Breast epithelium (tissue), 4 donors: ENCODE data around the gene SYNE2. TPM values are rescaled to one million over a fixed set of nuclear protein-coding genes. Genes with fewer than 3 reads are reported as not detected.

Experiments used
- DNase-seq, 2 donors: peaks; one replicate each; pipeline ENCODE4 v3.0.0-alpha.2; 2019; ENCODE audit warnings: low spot score in 2 of 2
- H3K27ac ChIP-seq, 2 donors: fragments of 200-600 bp; sonication (generic) in 1 of 2; one replicate each; pipeline ENCODE4 v1.5.1; 2016 to 2019; ENCODE audit warnings: mild to moderate bottlenecking in 1 of 2
- H3K27me3 ChIP-seq, 2 donors: fragments of 200-600 bp; sonication (generic) in 1 of 2; one replicate each; pipeline versions ENCODE4 v1.5.1 to v1.6.0; 2017 to 2019; ENCODE audit warnings: control low read depth in 1 of 2, mild to moderate bottlenecking in 1 of 2
- H3K36me3 ChIP-seq: fragments of 200-600 bp; one replicate; pipeline ENCODE4 v1.5.1; 2019
- H3K4me1 ChIP-seq, 2 donors: fragments of 200-600 bp; sonication (generic); one replicate each; pipeline ENCODE4 v1.5.1; 2016 to 2019; ENCODE audit warnings: control low read depth in 1 of 2
- H3K4me3 ChIP-seq, 3 donors: fragments of 200-600 bp; sonication (generic); 1 replicate in 2 of 3; 2 replicates in 1 of 3; pipeline ENCODE4 v1.5.1; 2016 to 2019; ENCODE audit warnings: mild to moderate bottlenecking in 3 of 3, moderate library complexity in 2 of 3
- H3K9me3 ChIP-seq, 2 donors: fragments of 200-600 bp; sonication (generic) in 1 of 2; one replicate each; pipeline ENCODE4 v1.5.1; 2016 to 2019; ENCODE audit warnings: control low read depth in 1 of 2
- POLR2A ChIP-seq: fragments of 450-650 bp; IDR thresholded peaks from one replicate; pipeline ENCODE4 v1.6.1; 2016; ENCODE audit warnings: antibody characterized with exemption, mild to moderate bottlenecking, moderate library complexity
- POLR2AphosphoS5 ChIP-seq, 3 donors: sonication (generic); formaldehyde crosslinking; IDR thresholded peaks; one replicate each; pipeline ENCODE4 v1.6.1; 2017; ENCODE audit warnings: antibody characterized with exemption in 3 of 3
- intact Hi-C: fragments of 100-400 bp; cut with DNase I; formaldehyde crosslinking; loops from one replicate; pipeline ENCODE4 v1.15.1; 2023; ENCODE audit warnings: low total_unique reads
- total RNA-seq, 3 donors: library from RNA; depleted of rRNA; stranded (reverse); fragments of >200 nt; gene quantifications; one replicate each; pipeline ENCODE4 v1.1.0, GENCODE V29; 2016
- TF ChIP-seq, protein P1 (sequence below), 3 donors: fragments of 450-650 bp; IDR thresholded peaks; one replicate each; pipeline ENCODE4 v1.5.1; 2016 to 2017; ENCODE audit warnings: antibody characterized with exemption in 3 of 3, mild to moderate bottlenecking in 3 of 3, moderate library complexity in 3 of 3

Gene SYNE2
- total RNA-seq, 3 donors from 2014 or later: 81.4 to 308 (median 303) TPM

DNA sequence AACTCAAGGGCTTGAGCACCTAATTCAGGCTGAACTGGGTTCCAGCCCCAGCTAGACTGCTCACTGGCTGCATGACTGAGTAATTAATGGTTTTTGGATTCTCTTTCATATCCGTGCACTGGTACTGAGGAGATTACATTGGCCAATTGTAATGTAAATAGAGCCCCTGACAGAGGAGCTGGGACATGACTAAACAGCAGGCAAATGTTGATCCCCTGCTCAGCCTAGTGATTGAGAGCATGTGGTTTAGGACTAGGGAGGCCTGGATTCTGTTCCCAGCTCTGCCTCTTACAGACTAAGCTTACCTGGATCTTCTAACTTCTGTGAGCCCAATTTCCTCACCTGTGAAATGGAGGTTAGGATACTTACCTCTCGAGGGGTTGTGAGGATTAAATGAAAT is 237.1 kb downstream of the SYNE2 start:
- H3K27me3 ChIP-seq: no peaks in the 10 kb centered on the region
- TF ChIP-seq, protein P1, sequence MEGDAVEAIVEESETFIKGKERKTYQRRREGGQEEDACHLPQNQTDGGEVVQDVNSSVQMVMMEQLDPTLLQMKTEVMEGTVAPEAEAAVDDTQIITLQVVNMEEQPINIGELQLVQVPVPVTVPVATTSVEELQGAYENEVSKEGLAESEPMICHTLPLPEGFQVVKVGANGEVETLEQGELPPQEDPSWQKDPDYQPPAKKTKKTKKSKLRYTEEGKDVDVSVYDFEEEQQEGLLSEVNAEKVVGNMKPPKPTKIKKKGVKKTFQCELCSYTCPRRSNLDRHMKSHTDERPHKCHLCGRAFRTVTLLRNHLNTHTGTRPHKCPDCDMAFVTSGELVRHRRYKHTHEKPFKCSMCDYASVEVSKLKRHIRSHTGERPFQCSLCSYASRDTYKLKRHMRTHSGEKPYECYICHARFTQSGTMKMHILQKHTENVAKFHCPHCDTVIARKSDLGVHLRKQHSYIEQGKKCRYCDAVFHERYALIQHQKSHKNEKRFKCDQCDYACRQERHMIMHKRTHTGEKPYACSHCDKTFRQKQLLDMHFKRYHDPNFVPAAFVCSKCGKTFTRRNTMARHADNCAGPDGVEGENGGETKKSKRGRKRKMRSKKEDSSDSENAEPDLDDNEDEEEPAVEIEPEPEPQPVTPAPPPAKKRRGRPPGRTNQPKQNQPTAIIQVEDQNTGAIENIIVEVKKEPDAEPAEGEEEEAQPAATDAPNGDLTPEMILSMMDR (IDR thresholded peaks at IDR 0.05): no peak
- no peak for TF ChIP-seq POLR2AphosphoS5 (IDR thresholded peaks at IDR 0.05)
- no peak for TF ChIP-seq POLR2A
- no peak for DNase-seq
- no peak overlapping the region for H3K27ac ChIP-seq
- no peaks in the 10 kb centered on the region for H3K36me3 ChIP-seq
- no peaks in the 10 kb centered on the region for H3K9me3 ChIP-seq
- no peak overlapping the region for H3K4me3 ChIP-seq
- intact Hi-C loops: no loop called here
- no peaks in the 10 kb centered on the region for H3K4me1 ChIP-seq

DNA sequence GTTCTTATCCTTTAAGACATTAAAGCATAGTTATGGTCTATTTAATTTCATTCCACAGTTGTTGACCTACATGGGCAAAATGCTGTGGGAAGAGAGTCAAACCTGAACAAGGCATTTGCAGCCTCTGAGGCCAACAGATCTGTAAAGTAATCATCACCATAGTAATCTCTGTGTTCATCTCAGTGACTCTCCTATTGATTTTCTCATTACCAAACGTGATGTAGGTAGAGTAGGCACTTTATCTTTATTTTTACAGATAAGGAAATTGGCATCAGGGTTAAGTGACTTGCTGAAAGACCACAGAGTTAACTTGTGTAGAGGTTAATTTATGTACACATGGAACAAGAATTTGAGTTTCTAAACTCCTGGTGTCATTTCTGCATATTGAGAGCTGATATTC is 238.4 kb downstream of the SYNE2 start:
- Histone ChIP-seq H3K9me3 (no peaks in the 10 kb centered on the region), H3K27me3 (no peaks in the 10 kb centered on the region), H3K27ac (no peak overlapping the region), H3K4me1 (no peaks in the 10 kb centered on the region), H3K36me3 (no peaks in the 10 kb centered on the region), H3K4me3 (no peak overlapping the region)
- intact Hi-C loops: no loop called here
- TF ChIP-seq POLR2AphosphoS5 (IDR thresholded peaks at IDR 0.05) (no peak), POLR2A (no peak)
- TF ChIP-seq, protein P1 (IDR thresholded peaks at IDR 0.05): no peak
- no peak for DNase-seq

DNA sequence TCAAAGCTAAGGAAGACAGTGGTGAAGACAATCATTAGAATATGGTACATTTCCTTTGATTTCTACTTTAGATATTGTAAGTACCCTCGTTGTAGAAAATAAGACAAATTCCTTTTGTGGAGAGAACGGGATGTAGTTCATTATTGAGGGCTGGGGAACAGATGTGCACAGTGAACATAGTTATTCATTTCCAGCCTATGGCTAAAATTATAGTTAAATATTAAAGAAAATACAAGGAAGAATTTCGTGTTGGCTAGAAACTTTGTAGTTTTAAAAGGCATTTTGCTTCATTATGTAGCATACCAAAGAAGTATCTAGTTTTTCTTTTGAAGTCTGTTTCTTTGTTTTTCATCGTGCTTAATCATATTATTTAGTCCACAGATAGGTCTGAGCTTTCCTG is 239.5 kb downstream of the SYNE2 start:
- no peaks in the 10 kb centered on the region for H3K9me3 ChIP-seq
- DNase-seq: no peak
- TF ChIP-seq POLR2AphosphoS5 (IDR thresholded peaks at IDR 0.05) (no peak), POLR2A (no peak)
- TF ChIP-seq, protein P1 (IDR thresholded peaks at IDR 0.05): no peak
- intact Hi-C loops: no loop called here
- H3K27ac ChIP-seq: no peak overlapping the region
- H3K4me1 ChIP-seq: no peaks in the 10 kb centered on the region
- H3K27me3 ChIP-seq: no peaks in the 10 kb centered on the region
- no peak overlapping the region for H3K4me3 ChIP-seq
- no peaks in the 10 kb centered on the region for H3K36me3 ChIP-seq

DNA sequence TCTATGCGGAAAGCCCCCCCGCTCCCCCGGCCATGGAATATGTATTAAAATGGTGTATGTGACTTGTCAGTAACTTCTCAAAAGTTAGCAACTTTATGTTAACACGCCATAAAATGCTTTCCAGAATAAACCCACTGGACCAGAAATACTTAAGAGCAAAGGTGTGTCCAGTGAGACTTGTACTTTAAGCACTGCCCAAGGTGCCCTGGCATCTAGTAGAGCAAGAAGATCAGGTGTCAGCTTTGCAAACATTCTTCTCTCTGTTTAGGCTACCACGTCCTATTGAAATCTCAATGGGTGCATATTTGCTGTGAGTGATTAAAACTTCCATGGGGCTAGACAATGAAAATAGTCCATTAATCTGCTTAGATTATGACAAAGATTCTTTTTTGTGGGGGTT is 240.1 kb downstream of the SYNE2 start:
- H3K36me3 ChIP-seq: peaks cover 3% of the 10 kb centered on the region
- no peaks in the 10 kb centered on the region for H3K4me1 ChIP-seq
- TF ChIP-seq, protein P1 (IDR thresholded peaks at IDR 0.05): no peak
- no peak for TF ChIP-seq POLR2AphosphoS5 (IDR thresholded peaks at IDR 0.05)
- TF ChIP-seq POLR2A: no peak
- intact Hi-C loops: no loop called here
- H3K9me3 ChIP-seq: no peaks in the 10 kb centered on the region
- no peak overlapping the region for H3K4me3 ChIP-seq
- DNase-seq: no peak
- no peaks in the 10 kb centered on the region for H3K27me3 ChIP-seq
- H3K27ac ChIP-seq: no peak overlapping the region

DNA sequence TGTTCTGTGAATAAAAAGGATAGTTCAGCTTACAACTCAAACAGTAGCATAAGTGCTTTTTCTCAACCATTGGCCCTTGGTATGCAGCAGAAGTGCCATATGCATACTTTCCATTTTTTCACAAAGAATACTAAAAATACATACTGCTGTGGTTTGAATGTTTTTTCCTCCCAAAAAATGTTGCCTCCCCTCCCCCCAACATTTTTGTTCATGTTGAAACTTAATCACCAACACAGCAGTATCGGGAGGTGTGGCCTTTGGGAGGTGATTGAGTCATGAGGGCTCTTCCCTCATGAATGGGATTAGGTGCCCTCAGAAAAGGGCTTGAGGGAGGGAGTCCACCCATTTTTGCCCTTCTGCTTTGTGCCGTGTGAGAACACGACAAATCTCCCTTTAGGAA is 242.8 kb downstream of the SYNE2 start:
- Histone ChIP-seq H3K4me3 (no peak overlapping the region), H3K36me3 (peaks cover 10% of the 10 kb centered on the region), H3K4me1 (no peaks in the 10 kb centered on the region), H3K27ac (no peak overlapping the region), H3K27me3 (no peaks in the 10 kb centered on the region), H3K9me3 (no peaks in the 10 kb centered on the region)
- intact Hi-C loops: no loop called here
- no peak for DNase-seq
- TF ChIP-seq, protein P1 (IDR thresholded peaks at IDR 0.05): no peak
- TF ChIP-seq POLR2AphosphoS5 (IDR thresholded peaks at IDR 0.05) (no peak), POLR2A (no peak)
